ENCODE data around the gene NOX3. TPM values are rescaled to one million over a fixed set of nuclear protein-coding genes. Genes with fewer than 3 reads are reported as not detected.

The NOX3 gene
- total and polyA plus RNA-seq, 8 donors: not detected

DNA sequence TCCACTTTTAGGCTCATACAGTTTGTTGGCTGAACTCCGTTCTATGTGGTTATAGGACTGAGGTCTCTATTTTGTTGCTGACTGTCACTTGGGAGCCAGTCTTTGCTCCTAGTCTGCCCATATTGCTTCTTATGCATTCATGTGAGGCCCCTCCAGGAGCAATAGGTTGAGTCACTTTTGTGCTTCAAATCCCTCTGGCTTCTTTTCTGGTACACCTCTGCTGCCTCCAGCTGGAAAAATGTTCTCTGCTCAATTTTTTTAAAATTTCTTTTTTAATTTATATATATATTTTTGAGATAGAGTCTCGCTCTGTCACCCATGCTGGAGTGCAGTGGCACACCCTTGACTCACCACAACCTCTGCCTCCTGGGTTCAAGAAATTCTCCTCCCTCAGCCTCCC, 42.7 kb upstream of the NOX3 start:
- H3K27ac ChIP-seq: no peak overlapping the region
- H3K36me3 ChIP-seq: no peaks in the 10 kb centered on the region
- TF ChIP-seq POLR2A (IDR thresholded peaks at IDR 0.05) (no peak), EP300 (IDR thresholded peaks at IDR 0.05) (no peak), POLR2AphosphoS5 (IDR thresholded peaks at IDR 0.05) (no peak)
- TF ChIP-seq, protein P1, sequence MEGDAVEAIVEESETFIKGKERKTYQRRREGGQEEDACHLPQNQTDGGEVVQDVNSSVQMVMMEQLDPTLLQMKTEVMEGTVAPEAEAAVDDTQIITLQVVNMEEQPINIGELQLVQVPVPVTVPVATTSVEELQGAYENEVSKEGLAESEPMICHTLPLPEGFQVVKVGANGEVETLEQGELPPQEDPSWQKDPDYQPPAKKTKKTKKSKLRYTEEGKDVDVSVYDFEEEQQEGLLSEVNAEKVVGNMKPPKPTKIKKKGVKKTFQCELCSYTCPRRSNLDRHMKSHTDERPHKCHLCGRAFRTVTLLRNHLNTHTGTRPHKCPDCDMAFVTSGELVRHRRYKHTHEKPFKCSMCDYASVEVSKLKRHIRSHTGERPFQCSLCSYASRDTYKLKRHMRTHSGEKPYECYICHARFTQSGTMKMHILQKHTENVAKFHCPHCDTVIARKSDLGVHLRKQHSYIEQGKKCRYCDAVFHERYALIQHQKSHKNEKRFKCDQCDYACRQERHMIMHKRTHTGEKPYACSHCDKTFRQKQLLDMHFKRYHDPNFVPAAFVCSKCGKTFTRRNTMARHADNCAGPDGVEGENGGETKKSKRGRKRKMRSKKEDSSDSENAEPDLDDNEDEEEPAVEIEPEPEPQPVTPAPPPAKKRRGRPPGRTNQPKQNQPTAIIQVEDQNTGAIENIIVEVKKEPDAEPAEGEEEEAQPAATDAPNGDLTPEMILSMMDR (IDR thresholded peaks at IDR 0.05): no peak
- WGBS, 5 donors: 81 to 95% (median 90%) methylated on average over 2 of the region's 2 CpGs
- peaks cover 0 to 23% (median 12%) of the 10 kb centered on the region in 4 donors for H3K4me1 ChIP-seq
- intact Hi-C loops (cut with DNase I; ENCODE audit: low total_unique reads): no loop called here
- DNase-seq: no peak
- peaks cover 0 to 4% (median 1%) of the 10 kb centered on the region in 4 donors for H3K9me3 ChIP-seq
- H3K4me3 ChIP-seq: no peak overlapping the region
- no peaks in the 10 kb centered on the region for H3K27me3 ChIP-seq

GRCh38 chr6:155497273-155497672, 41.6 kb upstream of the NOX3 start:
- no peaks in the 10 kb centered on the region for H3K36me3 ChIP-seq
- no peaks in the 10 kb centered on the region for H3K9me3 ChIP-seq
- 65 to 80% (median 74%) methylated on average over 3 of the region's 3 CpGs for WGBS, 5 donors
- no peak overlapping the region for H3K4me3 ChIP-seq
- no peak for TF ChIP-seq POLR2AphosphoS5 (IDR thresholded peaks at IDR 0.05)
- TF ChIP-seq POLR2A (IDR thresholded peaks at IDR 0.05): no peak
- TF ChIP-seq EP300 (IDR thresholded peaks at IDR 0.05): no peak
- TF ChIP-seq, protein P1 (IDR thresholded peaks at IDR 0.05): no peak
- H3K27me3 ChIP-seq: no peaks in the 10 kb centered on the region
- H3K4me1 ChIP-seq: peaks cover 3 to 27% (median 17%) of the 10 kb centered on the region in 4 donors
- intact Hi-C loops (cut with DNase I; ENCODE audit: low total_unique reads): no loop called here
- H3K27ac ChIP-seq: no peak overlapping the region
- no peak for DNase-seq

DNA sequence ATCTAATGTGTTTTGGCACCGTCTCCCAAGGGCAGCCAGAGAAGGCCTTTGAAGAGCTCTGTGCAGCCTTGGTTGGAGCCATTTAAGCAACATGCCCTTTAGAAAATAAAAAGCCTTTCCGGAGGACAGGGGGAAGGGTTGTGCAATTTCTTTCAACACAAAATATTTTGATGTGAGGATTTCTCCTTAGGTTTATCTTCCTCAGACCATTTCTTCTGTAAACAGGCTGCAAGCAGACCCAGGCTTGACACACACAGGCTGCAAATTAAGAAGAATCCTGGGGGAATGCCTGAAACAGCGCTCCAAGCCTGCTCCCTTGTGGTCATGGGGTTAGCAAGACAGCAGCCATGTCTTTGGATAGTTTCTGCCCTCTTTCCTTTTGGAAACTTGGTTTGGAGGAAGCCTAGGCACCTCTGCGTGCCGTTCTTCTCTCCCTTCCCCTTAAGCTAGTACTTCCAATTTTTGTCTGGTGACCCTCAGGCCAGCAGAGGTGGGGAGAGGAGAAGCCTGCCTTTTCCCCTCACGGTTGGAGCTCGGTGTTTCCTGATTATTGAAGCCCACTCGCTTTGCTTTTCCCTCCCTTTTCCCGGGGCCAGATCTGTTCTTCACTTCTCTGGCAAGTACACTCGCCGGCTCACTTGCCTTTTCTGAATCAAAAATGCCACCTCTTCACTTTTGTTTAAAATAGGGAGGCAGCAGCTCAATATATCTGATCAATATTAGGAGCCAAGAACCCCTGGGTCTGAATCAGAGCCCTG, 39.6 kb upstream of the NOX3 start:
- Histone ChIP-seq H3K4me1 (peaks cover 3 to 27% (median 17%) of the 10 kb centered on the region in 4 donors), H3K27ac (peak overlapping the region; percentile 19 to 79 (median 69)), H3K27me3 (no peaks in the 10 kb centered on the region), H3K36me3 (no peaks in the 10 kb centered on the region), H3K4me3 (no peak overlapping the region), H3K9me3 (no peaks in the 10 kb centered on the region)
- TF ChIP-seq, protein P1 (IDR thresholded peaks at IDR 0.05): peak in 1 of 7 experiments; percentile 11
- TF ChIP-seq EP300 (IDR thresholded peaks at IDR 0.05) (no peak), POLR2A (IDR thresholded peaks at IDR 0.05) (no peak), POLR2AphosphoS5 (IDR thresholded peaks at IDR 0.05) (peak; percentile 30 to 72 (median 40))
- 77 to 84% (median 83%) methylated on average over 11 of the region's 11 CpGs for WGBS, 5 donors
- DNase-seq: peak in 1 of 2 donors; percentile 68
- intact Hi-C loops (cut with DNase I; ENCODE audit: low total_unique reads): no loop called here

GRCh38 chr6:155493694-155494143, 38.1 kb upstream of the NOX3 start:
- 8 to 26% (median 20%) methylated on average over 4 of the region's 4 CpGs for WGBS, 5 donors
- no peaks in the 10 kb centered on the region for H3K36me3 ChIP-seq
- no peak for TF ChIP-seq POLR2A (IDR thresholded peaks at IDR 0.05)
- TF ChIP-seq POLR2AphosphoS5 (IDR thresholded peaks at IDR 0.05): peak; percentile 52 to 86 (median 65)
- no peak overlapping the region for H3K4me3 ChIP-seq
- H3K27ac ChIP-seq: peak overlapping the region in 4 of 5 donors; percentile 61 to 79 (median 71)
- H3K27me3 ChIP-seq: no peaks in the 10 kb centered on the region
- H3K9me3 ChIP-seq: no peaks in the 10 kb centered on the region
- peaks cover 3 to 27% (median 17%) of the 10 kb centered on the region in 4 donors for H3K4me1 ChIP-seq
- DNase-seq: peak; percentile 46 to 89
- intact Hi-C loops (cut with DNase I; ENCODE audit: low total_unique reads): no loop called here
